Activated CD4-positive, CD25-positive, alpha-beta regulatory T cell treated with anti-CD3 and anti-CD28 coated beads, Interleukin-2, amount 50 U/mL, for 24 hours (primary cell): ENCODE data around the gene SLC12A5.

Experiments used
- ATAC-seq, 2 donors: fragments of 150-1000 bp; cut with Tn5 transposase; one replicate each; pipeline ENCODE4 v1.10.0; 2021; ENCODE audit warnings: mild to moderate bottlenecking in 1 of 2, moderate library complexity in 1 of 2

Gene SLC12A5

DNA sequence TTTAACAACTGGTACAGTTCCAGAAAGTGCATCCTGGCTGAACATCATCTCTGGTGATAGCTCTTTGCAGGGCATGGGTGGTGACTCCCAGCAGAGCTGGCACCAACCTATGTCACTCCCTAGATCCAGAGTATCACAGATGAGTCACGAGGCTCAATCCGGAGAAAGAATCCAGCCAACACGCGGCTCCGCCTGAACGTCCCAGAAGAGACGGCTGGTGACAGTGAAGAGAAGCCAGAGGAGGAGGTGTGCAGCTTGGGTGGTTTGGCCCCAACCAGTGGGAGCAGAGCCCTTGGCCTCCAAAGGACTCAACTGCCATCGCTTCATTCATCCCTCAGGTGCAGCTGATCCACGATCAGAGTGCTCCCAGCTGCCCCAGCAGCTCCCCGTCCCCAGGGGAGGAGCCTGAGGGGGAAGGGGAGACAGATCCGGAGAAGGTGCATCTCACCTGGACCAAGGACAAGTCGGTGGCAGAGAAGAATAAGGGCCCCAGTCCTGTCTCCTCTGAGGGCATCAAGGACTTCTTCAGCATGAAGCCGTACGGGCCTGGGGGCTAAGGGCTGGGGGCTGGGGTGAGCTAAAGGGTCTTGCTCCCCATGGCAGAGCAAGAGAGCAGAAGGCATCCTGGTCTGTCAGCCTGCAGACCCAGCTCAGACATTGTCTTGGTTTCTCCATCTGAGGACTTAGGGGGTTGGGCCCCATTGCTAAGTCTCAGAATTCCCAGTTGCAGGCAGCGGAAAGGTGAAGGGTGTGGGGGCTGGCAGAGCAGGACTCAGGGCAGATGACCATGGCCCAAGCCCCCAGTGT is 27.2 kb downstream of the SLC12A5 start:
- no peak for ATAC-seq

DNA sequence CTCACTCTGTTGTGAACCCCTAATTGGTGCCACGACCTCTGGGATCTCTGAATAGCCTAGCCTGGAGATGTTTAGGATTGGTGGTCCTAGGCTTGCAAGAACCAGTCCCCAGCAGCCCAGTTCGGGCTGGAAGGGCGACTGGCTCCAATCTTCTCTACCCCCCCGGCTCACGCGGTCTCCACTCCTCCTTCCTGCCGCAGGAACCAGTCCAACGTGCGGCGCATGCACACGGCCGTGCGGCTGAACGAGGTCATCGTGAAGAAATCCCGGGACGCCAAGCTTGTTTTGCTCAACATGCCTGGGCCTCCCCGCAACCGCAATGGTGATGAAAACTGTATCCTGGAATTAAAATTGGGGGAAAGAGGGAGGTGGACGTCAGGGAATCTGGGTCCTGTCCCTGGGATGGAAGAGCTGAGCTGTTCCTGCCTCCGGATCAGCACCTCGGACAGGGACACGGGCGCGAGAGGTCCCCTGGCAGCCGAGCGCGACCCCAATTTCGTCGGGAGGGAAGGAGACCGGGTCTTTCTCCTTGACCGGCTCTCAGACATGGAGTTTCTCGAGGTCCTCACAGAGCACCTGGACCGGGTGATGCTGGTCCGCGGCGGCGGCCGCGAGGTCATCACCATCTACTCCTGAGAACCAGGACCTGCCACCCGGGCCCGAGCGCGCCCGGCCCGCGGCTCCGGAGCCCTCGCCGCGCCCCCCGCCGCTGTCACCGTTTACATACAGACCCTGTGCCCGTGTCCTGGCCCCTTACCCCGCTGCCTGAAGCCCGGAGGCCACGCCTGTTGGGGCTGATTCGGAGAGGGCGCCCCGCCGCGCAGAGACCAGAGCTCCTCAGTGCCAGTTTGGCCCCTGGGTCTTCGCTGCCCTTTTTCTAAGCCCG is 28.2 kb downstream of the SLC12A5 start:
- ATAC-seq = no peak

DNA sequence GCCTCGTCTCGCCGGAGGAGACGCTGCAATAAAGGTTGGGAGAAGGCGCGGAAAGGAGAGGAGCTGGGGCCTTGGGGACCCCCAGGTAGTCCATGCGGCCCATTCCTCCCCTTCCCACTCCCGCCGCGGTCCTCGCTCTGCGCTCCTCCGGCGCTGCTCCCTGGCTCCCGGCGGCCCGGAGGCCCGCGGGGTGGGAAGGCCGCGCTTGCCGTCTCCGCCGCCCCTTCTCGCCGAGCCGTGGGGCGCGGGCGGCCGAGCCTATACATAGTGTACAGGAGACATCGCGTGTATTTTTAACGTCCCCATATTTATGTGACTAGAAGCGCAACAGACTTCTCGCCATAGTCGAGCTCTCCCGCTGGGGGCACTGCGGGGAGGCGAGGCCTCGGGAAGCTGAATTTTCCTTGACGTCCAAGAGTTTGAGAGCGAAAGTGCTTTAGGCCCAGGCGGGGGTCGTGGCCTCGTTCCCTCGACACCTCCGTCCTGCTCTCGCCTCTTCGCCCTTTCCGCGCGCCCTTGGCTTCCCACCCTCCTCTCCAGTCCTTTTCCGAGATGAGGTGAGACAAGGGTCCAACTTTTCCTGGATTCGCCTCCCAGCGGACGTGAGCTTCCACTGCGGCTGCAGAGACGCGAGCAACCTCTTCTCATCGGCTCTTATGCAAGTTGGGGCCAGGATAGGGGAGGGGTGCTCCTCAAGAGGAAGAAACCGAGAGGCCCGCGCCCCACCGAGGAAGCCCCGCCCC is 29.0 kb downstream of the SLC12A5 start:
- ATAC-seq = no peak

DNA sequence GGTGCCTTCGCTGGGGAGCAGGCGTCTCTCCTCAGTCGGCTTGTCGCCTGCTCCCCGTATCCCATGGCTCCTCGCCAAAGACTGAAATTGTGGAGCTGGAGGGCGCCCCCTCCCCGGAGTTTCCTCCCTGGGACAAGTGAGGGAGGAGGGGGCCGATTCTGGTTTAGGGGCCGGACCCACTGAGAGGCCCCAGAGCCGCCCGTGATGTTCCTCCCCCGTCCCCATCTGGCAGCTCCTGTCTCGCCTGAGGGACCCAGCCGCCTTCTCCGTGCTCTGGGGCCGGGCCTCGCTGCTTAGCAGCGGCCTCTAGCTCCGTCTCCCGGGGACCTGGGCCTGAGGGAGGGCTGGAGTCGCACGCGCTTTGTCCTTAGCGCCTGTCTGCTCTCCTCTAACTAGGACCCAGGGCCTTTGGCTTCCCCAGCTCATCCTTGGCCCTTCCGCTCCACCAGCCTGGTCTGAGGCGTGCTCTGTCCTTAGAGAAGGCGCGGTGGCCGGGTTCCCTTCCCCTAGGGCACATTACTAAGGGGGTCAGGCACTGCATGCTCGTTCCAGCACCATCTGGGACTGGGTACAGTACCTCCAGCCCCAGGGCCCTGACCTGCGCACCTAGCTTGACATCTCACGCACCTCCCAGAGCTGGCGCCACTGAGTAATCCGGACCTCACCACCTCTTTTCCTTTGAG is 29.7 kb downstream of the SLC12A5 start:
- ATAC-seq = no peak

DNA sequence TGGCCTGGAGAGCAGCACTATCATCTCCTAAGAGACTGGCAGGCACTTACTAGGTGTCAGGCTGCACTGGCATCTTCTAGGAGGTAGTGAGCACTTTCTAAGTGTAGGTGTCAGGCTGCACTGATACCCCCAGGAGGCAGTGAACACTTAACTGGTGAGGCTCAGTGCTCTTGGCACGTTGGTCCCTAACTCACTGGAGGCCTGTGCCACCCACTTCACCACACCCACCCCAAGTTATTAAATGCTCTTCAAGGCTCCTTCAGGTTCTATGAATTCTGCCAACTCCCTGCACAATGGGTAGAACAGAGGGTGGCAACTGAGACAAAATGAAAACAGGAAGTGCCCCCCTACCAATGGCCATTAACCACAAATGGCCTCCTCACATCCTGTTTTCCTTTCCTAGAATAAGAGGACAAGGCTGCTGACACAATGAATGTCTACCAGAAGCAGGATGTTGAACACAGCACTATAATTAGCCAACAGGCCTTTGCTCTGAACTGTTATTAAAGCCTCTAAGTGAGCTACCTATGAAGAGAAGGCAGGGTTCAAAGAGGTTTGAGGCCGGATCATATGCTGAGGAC is 31.4 kb downstream of the SLC12A5 start:
- peak; percentile 33 to 47 for ATAC-seq

DNA sequence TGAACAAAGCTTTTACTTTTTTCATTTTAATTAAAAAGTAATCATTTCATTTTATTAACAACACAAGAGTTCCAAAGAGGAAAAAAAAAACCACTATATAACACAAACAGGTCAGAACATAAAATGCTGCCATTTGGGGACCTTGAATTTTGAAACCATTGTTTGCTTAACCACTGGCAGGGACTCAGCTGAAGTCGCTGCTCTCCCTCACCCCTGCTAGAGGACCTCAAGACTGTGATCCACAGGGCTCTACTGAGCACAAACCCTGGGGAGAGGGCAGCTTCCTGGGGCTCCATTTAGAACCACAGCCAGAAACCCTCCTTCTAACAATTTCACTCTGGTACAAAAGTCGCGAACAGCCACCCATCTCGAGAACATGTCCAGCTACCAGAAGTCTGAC is 32.0 kb downstream of the SLC12A5 start:
- ATAC-seq = no peak

DNA sequence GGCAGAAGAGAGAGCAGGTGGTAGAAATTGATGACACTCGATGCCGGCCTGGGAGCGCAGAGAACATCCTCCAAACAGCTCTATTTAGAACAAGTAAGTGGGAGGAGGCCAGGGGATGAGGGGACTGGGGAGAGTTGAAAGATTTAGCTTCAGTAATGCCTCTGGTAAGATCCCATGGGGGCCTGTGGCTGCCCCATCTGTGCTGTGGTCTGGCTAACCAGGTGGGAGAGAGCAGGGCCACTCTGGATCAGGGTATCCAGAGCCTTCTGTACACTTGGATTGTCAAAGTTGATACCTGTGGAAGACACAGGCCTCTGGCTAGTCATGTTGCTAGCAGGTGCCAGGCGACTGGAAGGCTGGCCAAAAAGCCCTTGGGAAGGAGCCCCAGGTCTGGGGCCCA is 33.1 kb downstream of the SLC12A5 start:
- ATAC-seq = no peak

DNA sequence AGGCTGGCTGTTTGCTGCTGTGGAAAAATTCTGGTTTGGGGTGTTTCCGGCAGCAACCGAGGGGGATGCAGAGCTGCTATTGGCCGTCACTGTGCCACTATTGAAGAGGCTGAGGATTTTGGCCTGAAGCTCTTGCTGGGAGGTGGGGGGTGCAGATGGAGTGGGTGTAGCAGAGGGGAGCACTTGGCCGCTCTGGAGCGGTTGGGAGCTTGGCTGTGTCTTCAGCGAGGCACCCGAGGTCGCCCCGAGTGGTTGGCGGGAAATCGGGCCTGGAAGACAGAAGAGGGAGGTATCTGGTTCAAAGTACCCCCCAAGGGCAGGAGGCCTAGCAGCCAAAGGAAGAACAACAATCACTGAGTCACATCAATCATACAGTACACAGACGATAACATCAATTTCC is 33.6 kb downstream of the SLC12A5 start:
- no peak for ATAC-seq

DNA sequence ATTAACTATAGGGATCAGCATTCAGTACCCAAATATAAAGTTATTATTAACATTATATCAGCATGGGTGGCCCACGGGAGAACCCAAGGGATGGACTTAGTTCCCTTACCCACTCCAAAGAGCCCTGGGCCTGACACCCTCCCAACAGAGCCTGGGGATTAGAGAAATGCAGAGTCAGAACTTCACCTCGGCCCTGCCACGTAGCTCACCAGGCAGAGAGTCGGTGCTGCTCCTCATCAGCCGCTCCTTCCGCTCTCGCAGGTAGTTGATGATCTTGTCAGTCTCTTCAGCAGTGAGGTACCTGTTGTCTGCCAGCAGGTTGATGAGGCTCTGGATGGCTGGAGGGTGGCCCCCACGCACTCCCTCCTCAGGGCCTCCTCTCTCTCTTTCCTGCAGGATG is 34.1 kb downstream of the SLC12A5 start:
- ATAC-seq = no peak

DNA sequence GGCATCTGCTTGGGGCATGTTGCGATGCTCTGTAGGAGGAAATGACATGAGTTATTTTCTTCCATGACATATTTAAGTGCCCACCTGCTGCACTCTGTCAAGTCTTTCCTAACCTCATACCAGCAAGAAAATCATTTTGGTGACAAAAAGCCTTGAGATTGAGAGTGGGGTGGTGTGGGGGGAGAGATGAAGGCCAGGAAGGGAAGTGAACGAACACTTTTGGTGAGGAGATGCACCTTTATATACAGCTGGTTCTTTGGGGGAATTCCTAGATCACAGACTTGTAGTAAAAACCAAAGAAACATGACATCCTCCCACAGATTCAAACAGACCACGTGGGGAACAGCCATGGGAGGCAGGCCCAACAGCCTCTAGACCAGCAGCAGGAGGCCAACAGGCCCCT is 34.6 kb downstream of the SLC12A5 start:
- peak in 1 of 2 donors; percentile 43 for ATAC-seq

DNA sequence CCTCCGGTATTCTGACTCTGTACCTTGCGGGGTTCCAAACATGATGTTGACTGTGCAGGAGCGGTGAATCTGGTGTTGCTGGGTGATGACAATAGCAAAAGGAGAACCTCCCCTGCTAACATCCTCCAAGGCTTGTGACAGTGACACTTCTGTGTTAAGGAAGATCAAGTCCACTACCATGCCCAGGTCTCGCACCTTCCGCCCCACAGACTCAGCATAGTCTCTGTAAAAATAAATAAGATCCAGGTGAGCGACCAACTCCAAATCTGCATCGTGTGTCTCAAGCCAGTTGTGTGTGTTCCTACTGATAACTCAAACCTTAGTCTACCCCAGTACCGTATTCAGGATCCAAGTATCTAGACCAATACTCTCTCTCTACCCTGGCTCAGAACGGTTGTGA is 36.0 kb downstream of the SLC12A5 start:
- no peak for ATAC-seq

DNA sequence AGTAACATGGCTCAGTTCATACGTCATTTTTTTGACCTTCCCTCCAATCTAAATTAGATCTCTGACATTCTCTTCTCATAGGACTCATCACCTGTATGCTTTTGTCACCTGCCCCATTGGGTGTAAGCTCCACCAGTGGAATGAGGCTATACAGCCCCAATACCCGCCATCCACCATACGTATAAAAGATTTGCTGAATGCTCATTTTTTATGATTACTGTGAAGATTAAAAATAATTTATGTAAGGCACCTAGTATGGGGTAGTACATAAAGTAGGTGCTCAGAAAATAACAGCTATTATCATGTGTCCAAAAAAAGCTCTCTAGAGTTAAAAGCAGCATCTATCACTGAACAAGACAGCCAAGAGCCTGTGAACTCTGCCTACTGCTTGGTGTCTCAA is 36.7 kb downstream of the SLC12A5 start:
- no peak for ATAC-seq

DNA sequence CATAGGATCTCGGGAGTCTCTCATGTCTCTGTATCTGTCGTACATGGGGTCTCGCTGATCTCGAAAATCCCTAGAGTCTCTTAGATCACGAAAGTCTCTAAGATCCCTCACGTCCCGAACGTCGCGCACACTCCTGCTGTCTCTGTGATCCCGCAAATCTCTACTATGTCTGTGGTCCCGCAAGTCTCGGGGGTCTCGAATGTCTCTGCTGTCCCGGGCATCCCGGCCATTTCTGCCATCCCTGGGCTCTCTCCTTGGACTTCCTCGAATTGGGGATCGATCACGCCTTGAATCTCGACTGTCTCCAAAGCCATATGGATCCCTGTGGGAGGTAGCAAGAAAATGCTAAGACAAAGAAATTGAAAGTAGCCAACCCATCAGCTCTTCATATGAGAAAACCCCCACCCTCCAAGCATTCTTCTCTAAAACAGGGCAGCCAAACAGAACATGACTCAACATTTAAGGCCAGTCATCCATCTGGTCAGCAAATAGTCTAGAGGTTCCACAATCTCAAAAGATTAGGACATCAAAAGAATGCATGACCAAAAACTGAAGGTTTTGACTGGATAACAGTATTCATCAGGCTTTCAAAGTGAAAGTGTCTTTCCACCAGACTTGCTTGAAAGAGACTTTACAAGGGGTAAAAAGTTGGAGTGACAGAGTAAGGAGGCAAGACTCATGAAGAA is 41.3 kb downstream of the SLC12A5 start:
- ATAC-seq = no peak

DNA sequence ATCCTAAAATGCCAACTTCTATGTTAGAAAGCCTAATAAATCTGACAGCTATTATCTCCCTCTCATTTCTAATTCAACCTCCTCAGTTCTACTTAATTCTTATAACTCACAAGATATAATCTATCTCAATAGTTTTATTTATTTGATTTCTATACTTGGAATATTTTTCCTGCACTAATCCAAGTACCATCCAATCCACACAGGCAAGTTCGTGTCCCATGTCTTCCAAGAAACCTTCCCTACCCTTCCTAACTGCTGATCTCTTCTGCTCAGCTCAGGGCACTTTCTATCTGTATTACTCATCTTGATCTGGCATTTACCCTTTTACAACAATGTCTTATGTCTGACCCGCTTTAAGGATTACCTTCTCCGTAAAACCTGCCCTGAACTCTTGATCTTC is 42.6 kb downstream of the SLC12A5 start:
- no peak for ATAC-seq

DNA sequence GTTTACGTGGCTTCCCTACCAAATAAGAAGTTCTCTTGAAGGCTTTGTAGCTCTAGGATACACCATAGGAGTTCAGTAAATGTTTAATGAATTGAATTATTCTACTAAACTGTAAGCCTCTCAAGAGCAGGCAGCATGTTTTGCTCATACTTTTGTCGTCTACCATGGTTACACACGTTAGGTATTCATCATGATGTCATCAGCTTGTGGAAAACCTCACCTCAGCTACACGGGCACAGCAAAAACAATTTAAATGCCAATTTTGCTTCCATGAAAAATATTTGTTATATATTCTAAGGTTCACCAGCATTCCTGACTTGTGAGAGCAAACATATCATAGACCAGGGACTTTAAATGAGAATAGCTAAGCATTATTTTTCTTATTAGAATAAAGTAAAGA is 44.0 kb downstream of the SLC12A5 start:
- ATAC-seq = no peak

DNA sequence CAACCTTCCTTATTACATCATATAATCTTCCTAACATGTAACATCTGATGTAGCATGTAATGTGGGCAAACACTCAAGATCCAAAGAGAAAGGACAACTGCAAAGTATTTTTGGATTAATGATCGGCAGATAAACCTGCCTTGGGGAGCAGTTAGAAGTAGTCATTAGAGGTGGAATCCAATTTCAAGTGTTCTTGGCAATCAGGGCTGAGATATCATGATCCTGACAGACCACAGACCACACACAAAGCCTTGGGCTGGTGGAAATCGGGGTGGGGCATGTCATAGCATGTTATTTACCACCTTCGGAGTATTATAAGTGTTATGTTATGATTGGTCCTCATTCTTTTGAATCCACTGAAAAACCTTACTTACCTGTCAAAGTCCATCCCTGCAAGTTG is 44.4 kb downstream of the SLC12A5 start:
- ATAC-seq = no peak

DNA sequence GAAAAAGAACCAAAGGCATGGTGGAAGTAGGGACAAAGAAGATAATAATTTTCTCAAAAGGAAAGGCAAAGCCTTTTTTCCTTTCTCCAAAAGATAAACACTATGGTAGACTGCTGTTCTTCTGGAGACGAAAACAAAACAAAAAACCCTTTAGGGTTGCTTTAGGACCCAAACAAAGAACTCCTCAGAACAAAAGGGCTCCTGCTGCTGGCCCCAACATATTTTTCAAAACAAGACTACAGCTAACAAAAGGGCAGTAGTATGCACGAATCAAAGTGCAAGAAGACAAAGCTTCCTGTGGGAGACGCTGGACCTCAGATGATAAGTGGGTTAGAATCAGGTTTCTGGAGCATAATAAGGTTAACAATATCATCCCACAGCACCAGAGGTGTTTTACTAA is 45.0 kb downstream of the SLC12A5 start:
- ATAC-seq = no peak

DNA sequence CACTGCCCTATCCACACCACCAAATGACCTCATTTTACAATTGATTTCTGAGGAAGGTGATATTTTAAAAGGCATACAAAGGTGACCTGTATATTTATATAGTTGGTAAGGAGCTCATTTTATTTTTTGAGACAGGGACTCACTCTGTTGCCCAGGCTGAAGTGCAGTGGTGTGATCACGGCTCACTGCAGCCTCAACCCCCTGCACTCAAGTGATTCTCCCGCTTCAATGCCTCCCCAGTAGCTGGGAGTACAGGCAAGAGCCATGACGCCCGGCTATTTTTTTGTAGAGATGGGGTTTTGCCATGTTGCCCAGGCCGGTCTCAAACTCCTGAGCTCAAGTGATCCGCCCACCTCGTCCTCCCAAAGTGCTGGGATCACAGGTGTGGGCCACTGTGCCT is 47.8 kb downstream of the SLC12A5 start:
- no peak for ATAC-seq

DNA sequence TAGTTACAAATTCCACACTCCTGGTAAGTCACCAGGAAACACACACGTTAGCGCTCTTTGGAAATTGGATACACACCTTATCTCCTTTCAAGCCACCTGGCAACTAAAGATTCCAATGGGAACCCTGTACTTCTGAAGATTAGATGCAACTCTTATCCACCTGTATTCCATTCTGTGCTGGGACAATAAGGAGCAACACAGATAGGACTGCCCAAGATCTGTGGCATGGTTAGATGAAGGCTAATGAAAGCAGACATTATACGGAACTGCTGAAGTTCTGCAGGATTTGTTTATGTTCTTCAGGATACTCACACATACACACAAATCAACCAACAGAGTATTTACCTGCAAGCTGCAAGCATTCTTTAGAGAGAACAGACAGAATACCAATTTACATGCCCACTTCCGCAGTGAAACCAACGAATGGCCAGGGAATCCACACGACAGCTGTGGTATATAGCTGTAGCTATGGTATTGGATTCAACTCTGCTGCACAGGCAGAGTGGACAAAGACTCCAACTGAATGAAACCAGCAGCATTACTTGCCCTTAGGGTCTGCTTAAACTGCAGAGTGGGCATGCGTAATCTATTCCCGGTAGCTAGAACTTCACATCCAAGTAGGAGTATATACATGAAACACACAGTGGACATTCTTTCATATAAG is 48.8 kb downstream of the SLC12A5 start:
- no peak for ATAC-seq

DNA sequence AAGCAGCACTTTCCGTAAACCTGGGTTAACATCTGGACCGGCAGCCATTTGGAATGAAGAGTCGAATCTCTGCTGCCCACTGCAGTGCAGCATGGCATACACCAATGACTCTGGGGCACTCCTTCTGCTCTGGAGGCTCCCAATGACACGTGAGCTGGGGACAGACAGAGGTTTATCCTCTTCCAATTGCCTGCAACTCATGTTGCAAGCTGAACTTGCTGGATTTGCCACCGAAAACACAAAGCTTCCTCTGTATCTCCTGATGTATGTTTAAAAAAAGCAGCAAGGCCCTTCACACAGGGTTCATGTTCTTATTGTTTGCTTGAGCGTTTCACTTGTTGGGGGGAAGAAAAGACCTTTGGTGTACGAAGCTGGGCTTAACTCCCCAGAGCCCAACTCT is 49.9 kb downstream of the SLC12A5 start:
- no peak for ATAC-seq

DNA sequence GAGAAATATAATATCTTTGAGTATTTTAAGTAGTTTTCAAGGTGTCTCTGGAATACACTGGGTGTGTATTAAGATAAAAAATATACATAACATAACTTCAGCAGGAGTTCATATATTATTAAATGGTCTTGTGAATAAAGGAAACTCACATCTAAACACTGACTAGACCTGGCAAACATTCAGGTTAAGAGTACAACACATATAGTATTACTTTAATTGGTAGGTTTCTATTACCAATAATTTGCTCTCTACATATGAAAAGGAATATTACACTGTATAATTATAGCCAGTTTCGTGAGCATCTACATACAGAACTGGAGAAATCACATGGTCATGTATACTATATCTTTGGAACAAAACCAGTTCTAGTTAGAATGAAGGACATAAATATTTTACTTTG is 52.1 kb downstream of the SLC12A5 start:
- no peak for ATAC-seq
